GM18517 (cell line): ENCODE measurements around the gene APBA1.

Source experiments
- ATAC-seq: cut with Tn5 transposase; IDR thresholded peaks from one replicate; pipeline ENCODE4 v1.9.1; 2021; ENCODE audit warnings: mild to moderate bottlenecking, moderate library complexity; ENCODE audit not compliant: unreplicated experiment

APBA1 gene

DNA sequence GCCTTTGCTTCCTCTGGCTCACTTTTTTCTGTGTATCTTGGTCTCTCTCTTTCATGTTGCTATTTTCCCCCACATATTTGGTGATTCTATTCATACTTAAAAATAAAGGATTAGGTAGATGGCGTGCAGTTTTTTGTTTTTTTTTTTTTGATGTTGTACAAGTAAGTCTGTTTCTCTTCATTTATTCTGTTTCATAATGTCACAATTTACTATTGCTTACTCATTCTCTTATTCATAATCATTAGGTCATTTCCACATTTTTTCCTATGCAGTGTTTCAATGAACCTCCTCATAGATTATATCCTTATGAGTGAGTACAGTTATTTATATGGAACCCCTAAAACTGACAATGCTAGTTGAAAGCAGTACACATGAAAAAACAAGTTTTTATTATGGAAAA lies 136.3 kb downstream of the APBA1 start:
- no peak for ATAC-seq

DNA sequence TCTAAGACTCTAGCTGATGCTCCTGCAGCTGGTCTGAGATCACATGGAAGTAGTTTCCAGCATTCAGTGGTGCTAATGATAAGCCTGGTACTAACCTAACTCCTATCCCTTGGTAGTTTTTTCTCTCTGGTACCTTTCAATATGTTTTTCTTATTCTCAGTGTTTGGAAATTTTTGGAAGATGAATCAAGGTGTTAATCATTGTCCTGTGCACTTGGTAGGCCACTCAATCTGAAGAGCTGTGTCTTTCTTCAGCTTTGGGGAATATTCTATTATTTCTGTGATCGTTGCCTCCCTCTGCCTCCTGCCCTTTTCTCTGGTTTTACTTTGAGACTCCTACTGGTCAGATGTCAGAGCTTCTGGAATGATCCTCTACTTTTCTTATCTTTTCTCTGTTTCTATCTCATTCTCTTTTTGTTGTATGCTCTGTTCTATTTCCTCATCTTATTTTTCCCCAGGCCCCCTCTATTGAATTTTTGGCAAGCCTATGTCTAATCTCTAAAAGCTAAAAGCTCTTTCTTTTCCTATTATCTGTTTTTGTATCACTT lies 136.8 kb downstream of the APBA1 start:
- ATAC-seq, result no peak

- ATAC-seq, result no peak
These were observed 139.8 kb downstream of the APBA1 start for GRCh38 chr9:69532396-69532795.

GRCh38 chr9:69527454-69527853 lies 144.7 kb downstream of the APBA1 start:
- ATAC-seq, result no peak

GRCh38 chr9:69526699-69527098 lies 145.5 kb downstream of the APBA1 start:
- ATAC-seq, result no peak

GRCh38 chr9:69519470-69520240 lies 152.5 kb downstream of the APBA1 start:
- ATAC-seq, result peak; percentile 74

DNA sequence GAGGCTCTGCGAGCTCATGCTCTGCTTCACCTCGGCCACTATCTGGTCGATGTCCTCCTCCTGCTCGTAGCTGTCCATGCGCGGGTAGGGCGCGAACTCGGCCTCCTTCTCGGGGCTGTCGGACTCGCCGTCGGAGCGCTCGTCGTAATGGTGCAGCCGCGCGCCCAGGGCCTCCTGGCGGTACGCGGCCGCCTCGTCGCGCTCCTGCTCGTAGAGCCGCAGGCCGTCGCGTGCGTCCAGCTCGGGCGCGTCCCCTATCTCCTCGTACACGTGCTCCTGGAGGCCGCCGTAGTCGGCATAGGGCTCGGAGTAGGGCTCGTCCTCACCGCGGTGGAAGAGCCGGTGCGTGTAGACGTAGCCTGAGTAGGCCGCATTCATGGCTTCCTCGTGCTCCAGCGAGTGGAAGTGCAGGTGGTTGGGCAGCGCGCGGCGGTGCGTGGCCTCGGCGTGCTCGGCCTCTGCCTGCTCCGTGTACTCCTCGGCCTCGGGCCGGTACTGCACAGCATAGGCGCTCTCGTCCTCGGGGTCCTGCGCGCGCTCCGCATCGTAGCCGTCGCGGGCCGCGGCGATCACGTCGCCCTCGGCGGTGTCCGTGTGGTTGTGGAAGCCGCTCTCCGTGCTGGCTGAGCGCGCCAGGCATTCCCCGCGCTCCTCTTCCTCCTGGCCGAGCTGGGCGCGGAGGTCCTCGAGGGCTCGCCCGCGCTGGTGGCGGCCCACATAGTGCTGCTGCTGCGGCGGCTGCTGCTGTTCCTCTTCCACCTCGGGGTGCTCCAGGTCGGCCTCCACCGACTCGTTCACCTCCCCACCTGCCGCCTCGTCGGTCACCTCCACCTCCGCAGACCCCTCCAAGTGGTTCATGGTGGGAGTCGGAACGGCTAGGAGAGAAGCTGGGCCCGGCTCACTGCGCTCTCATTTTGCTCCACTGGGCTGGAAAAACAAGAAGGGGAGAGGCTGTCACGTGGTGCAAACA lies 155.5 kb downstream of the APBA1 start:
- ATAC-seq, result no peak

GRCh38 chr9:69515810-69516209 lies 156.4 kb downstream of the APBA1 start:
- no peak for ATAC-seq

GRCh38 chr9:69513141-69513820 lies 158.9 kb downstream of the APBA1 start:
- ATAC-seq, result no peak

DNA sequence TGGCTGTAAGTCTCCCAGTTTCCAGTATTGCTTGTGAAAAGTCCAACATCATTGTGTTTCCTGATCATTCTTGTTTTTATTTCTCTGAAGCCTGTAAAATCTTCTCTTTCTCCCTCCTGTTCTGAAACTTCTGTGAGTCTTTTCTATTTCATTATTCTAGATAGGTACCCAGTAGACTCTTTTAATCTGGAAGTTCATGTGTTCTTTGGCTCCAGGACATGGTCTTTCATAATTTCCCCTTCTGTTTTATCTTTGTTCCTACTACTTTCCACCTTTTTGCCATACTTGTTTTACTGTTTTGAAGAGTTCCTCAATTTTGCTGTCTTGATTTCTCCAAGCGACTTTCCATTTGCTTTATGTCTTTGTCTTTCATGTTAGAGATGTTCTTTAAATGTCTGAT lies 168.1 kb downstream of the APBA1 start:
- no peak for ATAC-seq

GRCh38 chr9:69502671-69503301 lies 169.4 kb downstream of the APBA1 start:
- no peak for ATAC-seq

- ATAC-seq, result no peak
These were observed 171.3 kb downstream of the APBA1 start for GRCh38 chr9:69500896-69501295.

- ATAC-seq, result no peak
These were observed 172.2 kb downstream of the APBA1 start for GRCh38 chr9:69499959-69500358.

DNA sequence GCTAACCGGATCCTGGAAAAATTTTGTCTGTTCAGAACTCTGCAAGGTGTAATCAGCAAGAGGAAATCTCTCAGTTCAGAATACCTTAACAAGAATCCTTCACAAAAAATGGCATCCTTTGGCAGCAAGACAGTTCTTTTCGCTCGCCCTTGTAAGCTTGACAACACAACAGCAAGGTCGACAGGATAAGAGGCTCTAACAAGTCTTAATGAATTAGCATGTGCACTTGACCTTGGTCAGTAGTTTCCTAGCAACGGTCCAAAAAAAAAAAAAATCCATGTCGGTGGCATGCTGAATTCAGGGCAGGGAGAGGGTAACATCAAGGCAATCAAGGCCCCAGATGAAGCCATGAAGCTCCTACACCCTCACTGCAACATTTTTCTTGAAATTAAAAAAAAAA lies 172.8 kb downstream of the APBA1 start:
- no peak for ATAC-seq

GRCh38 chr9:69498470-69498869 lies 173.7 kb downstream of the APBA1 start:
- no peak for ATAC-seq

GRCh38 chr9:69497816-69498215 lies 174.4 kb downstream of the APBA1 start:
- no peak for ATAC-seq

DNA sequence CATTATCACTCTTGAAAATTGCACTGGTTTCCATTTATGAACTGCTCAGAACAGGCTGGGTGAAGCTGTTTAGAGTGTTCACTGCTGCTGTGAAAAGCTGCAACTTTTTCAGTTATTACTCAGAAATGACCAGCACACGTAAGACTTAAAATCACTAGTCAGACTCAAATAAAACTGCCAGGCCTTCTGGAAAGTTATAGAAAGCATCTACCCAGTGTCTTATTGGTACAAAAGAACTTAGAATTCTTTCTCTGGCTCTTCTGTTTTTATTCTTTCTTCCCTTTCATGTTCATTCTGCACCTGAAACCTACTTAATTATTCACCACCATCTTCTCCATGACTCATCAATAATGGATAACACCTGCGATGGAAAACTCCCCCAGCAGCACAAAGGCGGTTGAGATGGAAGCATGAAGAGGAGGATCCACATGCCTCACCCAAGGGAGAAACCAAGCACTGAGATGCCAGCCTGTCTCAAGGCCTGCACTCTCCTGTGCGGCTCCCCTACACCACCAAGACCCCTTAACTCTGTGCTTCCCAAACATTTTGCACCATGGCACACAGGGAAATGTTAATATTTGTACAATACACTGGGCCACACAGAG lies 175.2 kb downstream of the APBA1 start:
- no peak for ATAC-seq

DNA sequence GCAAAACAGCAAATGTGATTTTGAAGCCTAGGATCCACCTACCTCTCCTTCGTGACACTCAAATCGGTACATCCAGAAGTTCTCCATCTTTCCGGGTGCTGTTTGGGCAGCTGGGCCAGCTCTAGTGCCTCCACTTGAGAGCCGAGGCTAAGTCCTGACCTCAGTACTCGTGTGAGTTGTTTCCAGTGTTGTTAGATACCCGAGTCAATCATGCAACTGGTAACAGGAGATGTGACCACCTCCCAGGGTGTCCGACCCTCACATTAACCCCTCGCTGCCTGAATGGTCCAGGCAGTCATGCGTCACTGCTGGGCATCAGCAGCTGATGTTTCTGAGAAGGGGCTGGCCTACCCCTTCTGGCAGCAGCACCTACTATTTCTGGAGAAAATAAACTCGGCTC lies 176.9 kb downstream of the APBA1 start:
- no peak for ATAC-seq

GRCh38 chr9:69494763-69495162 lies 177.4 kb downstream of the APBA1 start:
- no peak for ATAC-seq

GRCh38 chr9:69494208-69494607 lies 178.0 kb downstream of the APBA1 start:
- ATAC-seq, result no peak
